ENCODE measurements around the gene ULK1. TPM values are rescaled to one million over a fixed set of nuclear protein-coding genes. Genes with fewer than 3 reads are reported as not detected.

The ULK1 gene
- total RNA-seq, 1 experiment from 2014 or later, result 48.9 TPM

DNA sequence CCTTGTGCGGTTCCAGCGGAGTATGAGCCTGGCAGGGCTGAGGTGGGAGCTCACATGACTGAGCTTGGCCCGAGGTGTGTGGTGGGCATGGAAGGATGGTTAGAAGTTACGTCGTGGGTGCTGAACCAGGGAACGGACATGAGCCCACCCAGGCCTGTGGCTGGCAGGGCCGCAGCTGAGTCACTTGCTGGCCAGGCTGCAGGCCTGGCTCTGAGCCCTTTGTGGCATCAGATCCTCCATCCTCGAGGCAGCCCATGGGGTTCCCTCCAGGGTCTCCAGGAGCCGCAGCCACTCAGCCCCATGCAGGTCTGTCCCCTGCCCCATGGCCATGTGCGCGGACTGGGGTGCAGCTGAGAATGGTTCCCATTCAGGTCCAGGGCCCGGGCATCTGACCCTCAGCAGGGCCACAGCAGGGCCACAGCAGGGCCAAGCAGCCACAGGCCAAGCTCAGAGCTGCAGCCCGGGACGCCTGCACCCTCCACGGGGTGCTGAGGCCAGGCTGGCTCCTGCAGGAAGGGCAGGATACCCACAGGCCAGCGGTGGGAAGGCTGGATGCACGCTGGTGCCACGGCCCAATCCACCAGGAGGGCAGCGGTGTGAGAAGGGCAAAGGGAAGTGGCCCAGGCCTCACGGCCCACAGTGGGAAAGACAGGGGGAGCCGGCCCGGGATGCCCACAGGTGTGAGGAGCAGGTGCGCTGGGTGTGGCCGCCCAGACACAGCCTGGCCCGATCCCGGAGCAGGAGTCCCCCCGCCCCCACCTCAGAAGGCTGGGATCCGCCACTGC is 26.3 kb upstream of the ULK1 start:
- no TSS peak for BruUV-seq (replicated peaks)
- Mint-ChIP-seq H3K27ac (ENCODE audit: unreplicated experiment) (no peak overlapping the region), H3K4me1 (ENCODE audit: low read depth, unreplicated experiment) (peaks cover 43% of the 10 kb centered on the region), H3K27me3 (ENCODE audit: unreplicated experiment) (no peaks in the 10 kb centered on the region), H3K4me3 (ENCODE audit: low read depth, unreplicated experiment) (no peak overlapping the region), H3K9me3 (ENCODE audit: low read depth, unreplicated experiment) (no peaks in the 10 kb centered on the region), H3K36me3 (ENCODE audit: insufficient read depth, unreplicated experiment) (no peaks in the 10 kb centered on the region)
- no peak for TF ChIP-seq CTCF (IDR thresholded peaks at IDR 0.05; ENCODE audit: unreplicated experiment)
- intact Hi-C loops (cut with micrococcal nuclease; ENCODE audit: unreplicated experiment), result no loop called here
- DNase-seq, result no peak
- CTCF ChIA-PET, result interaction anchor here (0.7 to 1.4 kb wide), 2 partner anchors 15 to 849 kb away, joined by 3 to 4 read pairs; no protein-coding TSS in a partner anchor

DNA sequence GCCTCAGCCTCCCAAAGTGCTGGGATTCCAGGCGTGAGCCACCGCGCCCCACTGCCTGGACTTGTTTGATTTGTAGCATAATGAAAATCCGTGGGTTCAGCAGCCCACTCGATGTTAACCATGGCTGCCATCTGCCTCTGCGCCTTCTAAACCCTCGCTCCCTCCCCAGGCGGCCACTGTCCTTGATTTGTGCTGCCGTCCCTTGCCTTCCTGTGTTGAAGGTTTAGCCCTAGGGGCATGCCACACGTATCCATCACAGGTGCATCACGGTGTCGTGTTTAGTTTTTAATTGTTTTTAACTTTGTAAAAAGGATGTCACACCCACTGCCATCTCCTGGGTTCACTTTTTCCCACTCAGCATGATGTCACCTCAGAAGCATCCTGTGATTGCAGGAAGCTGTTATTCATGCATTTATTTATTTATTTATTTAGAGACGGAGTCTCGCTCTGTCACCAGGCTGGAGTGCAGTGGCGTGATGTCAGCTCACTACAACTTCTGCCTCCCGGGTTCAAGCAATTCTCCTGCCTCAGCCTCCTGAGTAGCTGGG is 24.5 kb upstream of the ULK1 start:
- H3K4me1 Mint-ChIP-seq (ENCODE audit: low read depth, unreplicated experiment), result peaks cover 38% of the 10 kb centered on the region
- H3K36me3 Mint-ChIP-seq (ENCODE audit: insufficient read depth, unreplicated experiment), result no peaks in the 10 kb centered on the region
- no TSS peak for BruUV-seq (replicated peaks)
- intact Hi-C loops (cut with micrococcal nuclease; ENCODE audit: unreplicated experiment), result no loop called here
- TF ChIP-seq CTCF (IDR thresholded peaks at IDR 0.05; ENCODE audit: unreplicated experiment), result no peak
- peak; percentile 56 for DNase-seq
- peak overlapping the region; percentile 23 for H3K27ac Mint-ChIP-seq (ENCODE audit: unreplicated experiment)
- H3K4me3 Mint-ChIP-seq (ENCODE audit: low read depth, unreplicated experiment), result no peak overlapping the region
- CTCF ChIA-PET, result interaction anchor here (0.9 kb wide), 1 partner anchor 67 kb away, joined by 3 read pairs; no protein-coding TSS in a partner anchor
- H3K9me3 Mint-ChIP-seq (ENCODE audit: low read depth, unreplicated experiment), result no peaks in the 10 kb centered on the region
- H3K27me3 Mint-ChIP-seq (ENCODE audit: unreplicated experiment), result no peaks in the 10 kb centered on the region

GRCh38 chr12:131871677-131872076 is 22.7 kb upstream of the ULK1 start:
- Mint-ChIP-seq H3K36me3 (ENCODE audit: insufficient read depth, unreplicated experiment) (no peaks in the 10 kb centered on the region), H3K27ac (ENCODE audit: unreplicated experiment) (peak overlapping the region; percentile 49), H3K4me1 (ENCODE audit: low read depth, unreplicated experiment) (peaks cover 29% of the 10 kb centered on the region), H3K9me3 (ENCODE audit: low read depth, unreplicated experiment) (no peaks in the 10 kb centered on the region), H3K4me3 (ENCODE audit: low read depth, unreplicated experiment) (no peak overlapping the region), H3K27me3 (ENCODE audit: unreplicated experiment) (no peaks in the 10 kb centered on the region)
- no peak for DNase-seq
- TF ChIP-seq CTCF (IDR thresholded peaks at IDR 0.05; ENCODE audit: unreplicated experiment), result no peak
- no TSS peak for BruUV-seq (replicated peaks)
- intact Hi-C loops (cut with micrococcal nuclease; ENCODE audit: unreplicated experiment), result no loop called here
- CTCF ChIA-PET, result interaction anchor here (1.0 kb wide), 1 partner anchor 20 kb away, joined by 3 read pairs; no protein-coding TSS in a partner anchor

GRCh38 chr12:131872154-131873051 is 22.0 kb upstream of the ULK1 start:
- TF ChIP-seq CTCF (IDR thresholded peaks at IDR 0.05; ENCODE audit: unreplicated experiment), result no peak
- CTCF ChIA-PET, result interaction anchor here (1.0 kb wide), 1 partner anchor 21 kb away, joined by 3 read pairs; no protein-coding TSS in a partner anchor
- intact Hi-C loops (cut with micrococcal nuclease; ENCODE audit: unreplicated experiment), result no loop called here
- Mint-ChIP-seq H3K36me3 (ENCODE audit: insufficient read depth, unreplicated experiment) (no peaks in the 10 kb centered on the region), H3K27ac (ENCODE audit: unreplicated experiment) (peak overlapping the region; percentile 49), H3K27me3 (ENCODE audit: unreplicated experiment) (no peaks in the 10 kb centered on the region), H3K4me3 (ENCODE audit: low read depth, unreplicated experiment) (no peak overlapping the region), H3K4me1 (ENCODE audit: low read depth, unreplicated experiment) (peaks cover 29% of the 10 kb centered on the region), H3K9me3 (ENCODE audit: low read depth, unreplicated experiment) (no peaks in the 10 kb centered on the region)
- DNase-seq, result peak; percentile 90
- no TSS peak for BruUV-seq (replicated peaks)

Data from Calu3 (cell line).